CD4-positive, alpha-beta T cell treated with Interleukin-6 for 4 hours (primary cell): ENCODE results near the gene C19orf18.
"Not testable (repeated sequence)": the region's sequence is repeated elsewhere in the genome, so short reads cannot be mapped to it uniquely, and the experiment has no call there.

Source experiments
- DNase-seq: peaks from one replicate; pipeline ENCODE4 v3.0.0-alpha.2; 2020; ENCODE audit warnings: mixed read lengths

The C19orf18 gene

GRCh38 chr19:57974434-57974833 lies at the start of gene C19orf18:
Gene C19orf18, minus strand, starts transcription at chr19:57974534. Its CDS starts 102 bp downstream, at chr19:57974432.
- DNase-seq = no peak

DNA sequence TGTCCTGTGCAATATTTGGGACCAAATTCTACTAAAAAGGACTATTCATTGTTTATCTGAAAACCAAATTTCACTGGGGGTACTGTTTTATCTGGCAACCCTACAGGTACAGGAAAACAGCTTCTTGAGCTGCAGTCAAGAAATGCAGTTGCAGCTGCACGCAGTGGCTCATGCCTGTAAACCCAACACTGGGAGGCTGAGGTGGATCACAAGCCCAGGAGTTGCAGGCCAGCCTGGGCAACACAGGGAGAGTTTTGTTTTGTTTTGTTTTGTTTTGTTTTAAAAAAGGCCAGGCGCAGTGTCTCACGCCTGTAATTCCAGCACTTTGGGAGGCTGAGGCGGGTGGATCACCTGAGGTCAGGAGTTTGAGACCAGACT lies 47.9 kb upstream of the C19orf18 start:
- DNase-seq = no peak

GRCh38 chr19:58021541-58022282 lies 47.4 kb upstream of the C19orf18 start:
- DNase-seq = peak; percentile 36

DNA sequence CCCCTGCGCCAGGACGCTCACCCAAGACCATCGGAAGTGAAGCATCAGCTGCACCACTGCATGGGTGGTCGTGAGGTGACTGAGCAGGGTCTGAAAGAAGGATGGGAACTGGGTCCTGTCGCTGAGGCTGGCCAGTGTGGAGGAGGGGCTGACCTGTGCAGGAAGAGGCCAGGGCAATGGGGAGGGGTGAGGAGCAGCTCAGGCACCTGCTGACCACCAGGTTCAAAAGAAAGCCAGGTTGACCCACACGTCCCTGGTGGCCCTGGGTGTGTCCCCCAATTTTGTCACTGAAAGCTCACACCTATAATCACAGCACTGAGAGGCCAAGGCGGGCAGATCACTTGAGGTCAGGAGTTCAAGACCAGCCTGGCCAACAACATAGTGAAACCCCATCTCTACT lies 45.8 kb upstream of the C19orf18 start:
- no peak for DNase-seq

DNA sequence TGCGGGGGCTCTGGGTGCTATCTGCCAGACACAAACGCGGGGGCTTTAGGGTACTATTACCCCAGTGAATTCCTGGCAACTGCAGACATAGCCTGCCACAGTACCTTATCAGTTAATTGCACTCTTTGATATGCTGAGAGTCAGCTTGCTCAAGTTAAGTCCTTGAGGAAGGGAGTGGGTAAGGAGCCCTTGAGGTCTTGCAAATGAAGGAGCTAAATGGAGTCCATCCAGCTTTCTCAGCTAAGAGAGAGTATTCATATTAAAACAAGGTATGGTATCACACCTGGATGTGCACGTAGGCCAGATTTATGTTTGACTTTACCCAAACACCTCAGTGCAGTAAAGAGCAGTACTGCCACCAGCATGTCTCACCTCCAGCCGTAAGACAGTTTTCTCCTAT lies 39.8 kb upstream of the C19orf18 start:
- DNase-seq = no peak

- no peak for DNase-seq
Observed at GRCh38 chr19:58010507-58010906, 36.2 kb upstream of the C19orf18 start.

DNA sequence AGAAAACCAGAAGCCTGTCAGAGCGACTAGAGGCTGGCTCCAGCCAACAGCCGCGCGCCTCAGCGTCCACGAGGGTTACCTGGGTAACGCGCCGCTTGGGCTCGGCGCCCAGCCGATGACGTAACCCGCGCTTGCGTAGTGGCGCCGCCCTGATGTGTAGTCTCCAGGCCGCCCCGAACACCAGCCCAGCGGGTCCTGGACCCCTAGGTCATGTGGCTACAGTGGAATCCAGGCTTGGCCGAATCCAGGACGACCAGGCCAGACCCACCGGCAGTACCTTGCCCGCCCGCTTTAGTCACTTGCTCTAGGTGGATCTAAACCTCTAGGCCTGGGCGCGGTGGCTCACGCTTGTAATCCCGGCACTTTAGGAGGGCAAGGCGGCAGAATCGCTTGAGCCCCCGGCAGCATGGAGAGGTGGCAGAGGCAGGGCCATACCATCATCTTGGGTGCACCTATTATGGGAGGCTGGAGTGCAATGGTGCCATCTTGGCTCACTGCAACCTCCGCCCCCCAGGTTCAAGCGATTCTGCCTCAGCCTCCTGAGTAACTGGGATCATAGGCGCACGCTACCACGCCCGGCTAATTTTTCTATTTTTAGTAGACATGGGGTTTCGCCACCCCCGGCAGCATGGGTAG lies 35.5 kb upstream of the C19orf18 start:
- DNase-seq = peak; percentile 29

DNA sequence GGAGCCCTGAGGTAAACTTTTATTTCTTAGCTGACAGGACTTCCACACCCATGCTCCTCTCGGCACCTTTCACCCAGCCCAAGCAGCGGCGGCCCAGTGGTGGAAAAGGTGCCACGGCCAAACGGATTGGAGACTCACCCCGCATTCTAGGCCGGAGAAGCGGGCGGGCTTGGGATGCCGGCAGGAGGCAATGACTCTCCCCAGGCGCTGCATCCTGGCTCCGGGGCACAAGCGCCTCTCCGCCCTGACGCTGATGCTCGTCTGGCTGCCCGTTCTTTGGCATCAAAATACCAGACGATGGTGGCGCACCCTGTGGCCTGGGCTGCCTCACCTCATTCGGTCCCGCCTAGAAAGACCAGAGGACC lies 34.9 kb upstream of the C19orf18 start:
- no peak for DNase-seq

DNA sequence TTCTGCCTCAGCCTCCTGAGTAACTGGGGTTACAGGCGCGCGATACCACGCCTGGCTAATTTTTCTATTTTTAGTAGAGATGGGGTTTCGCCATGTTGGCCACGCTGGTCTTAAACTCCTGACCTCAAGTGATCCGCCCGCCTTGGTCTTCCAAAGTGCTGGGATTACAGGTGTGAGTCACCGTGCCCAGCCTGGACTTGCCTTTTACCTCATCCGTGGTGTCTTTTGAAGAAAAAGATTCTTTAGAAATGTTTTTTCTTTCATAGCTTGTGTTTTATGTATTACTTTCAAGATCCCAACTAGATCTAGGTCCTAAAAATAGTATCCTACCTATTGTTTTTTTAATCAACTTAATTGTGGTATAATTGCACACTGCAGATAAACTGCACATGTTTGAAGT lies 34.5 kb upstream of the C19orf18 start:
- DNase-seq = not testable (repeated sequence)

GRCh38 chr19:58007285-58007684 lies 33.0 kb upstream of the C19orf18 start:
- DNase-seq = no peak

DNA sequence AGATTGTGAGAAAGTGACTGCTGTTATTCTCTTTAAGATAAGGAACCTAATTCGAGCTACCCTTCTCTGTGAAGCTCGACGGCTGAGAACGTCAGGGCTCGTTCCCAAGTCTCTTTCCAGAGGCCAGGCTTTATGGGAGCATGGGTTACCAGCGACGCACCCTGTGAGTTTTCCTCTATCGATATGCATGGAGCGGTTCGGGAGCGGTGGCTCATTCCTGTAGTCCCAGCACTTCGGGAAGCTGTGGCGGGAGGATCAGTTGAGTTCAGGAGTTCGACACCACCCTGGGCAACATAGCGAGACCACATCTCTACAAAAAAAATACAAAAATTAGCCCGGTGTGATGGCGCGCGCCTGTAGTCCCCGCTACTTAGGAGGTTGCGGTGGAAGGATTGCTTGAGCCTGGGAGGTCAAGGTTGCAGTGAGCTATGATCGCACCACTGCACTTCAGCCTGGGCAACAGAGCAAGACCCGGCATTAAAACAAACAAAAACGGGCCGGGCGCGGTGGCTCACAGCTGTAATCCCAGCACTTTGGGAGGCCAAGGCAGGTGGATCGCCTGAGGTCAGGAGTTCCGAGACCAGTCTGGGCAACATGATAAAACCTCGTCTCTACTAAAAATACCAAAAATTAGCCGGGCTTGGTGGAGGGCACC lies 29.0 kb upstream of the C19orf18 start:
- no peak for DNase-seq

GRCh38 chr19:58002384-58003173 lies 28.2 kb upstream of the C19orf18 start, which contains the start of gene ZNF606:
Gene ZNF606, minus strand, starts transcription at chr19:58002820. Its CDS starts 1,501 bp downstream, at chr19:58001319.
- DNase-seq = peak; percentile 88

GRCh38 chr19:58001895-58002369 lies 27.6 kb upstream of the C19orf18 start:
- no peak for DNase-seq

GRCh38 chr19:58000677-58001076 lies 26.3 kb upstream of the C19orf18 start:
- DNase-seq = no peak

DNA sequence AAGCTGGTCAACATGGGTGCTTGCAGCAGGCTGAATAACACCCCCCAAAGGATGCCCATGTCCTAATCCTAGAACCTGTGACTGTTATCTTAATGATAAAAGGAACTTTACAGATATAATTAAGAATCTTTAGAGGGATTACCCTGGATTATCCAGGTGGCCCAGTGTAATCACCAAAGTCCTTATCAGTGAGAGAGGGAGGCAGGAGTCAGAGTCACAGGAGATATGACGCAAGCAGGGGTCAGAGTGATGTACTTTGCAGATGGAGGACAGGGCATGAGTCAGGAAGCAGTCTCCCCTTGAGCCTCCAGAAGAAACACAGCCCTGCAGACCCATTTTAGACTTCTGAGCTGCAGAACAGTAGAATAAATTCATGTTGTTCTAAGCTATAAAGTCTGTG lies 18.5 kb upstream of the C19orf18 start:
- DNase-seq = no peak

DNA sequence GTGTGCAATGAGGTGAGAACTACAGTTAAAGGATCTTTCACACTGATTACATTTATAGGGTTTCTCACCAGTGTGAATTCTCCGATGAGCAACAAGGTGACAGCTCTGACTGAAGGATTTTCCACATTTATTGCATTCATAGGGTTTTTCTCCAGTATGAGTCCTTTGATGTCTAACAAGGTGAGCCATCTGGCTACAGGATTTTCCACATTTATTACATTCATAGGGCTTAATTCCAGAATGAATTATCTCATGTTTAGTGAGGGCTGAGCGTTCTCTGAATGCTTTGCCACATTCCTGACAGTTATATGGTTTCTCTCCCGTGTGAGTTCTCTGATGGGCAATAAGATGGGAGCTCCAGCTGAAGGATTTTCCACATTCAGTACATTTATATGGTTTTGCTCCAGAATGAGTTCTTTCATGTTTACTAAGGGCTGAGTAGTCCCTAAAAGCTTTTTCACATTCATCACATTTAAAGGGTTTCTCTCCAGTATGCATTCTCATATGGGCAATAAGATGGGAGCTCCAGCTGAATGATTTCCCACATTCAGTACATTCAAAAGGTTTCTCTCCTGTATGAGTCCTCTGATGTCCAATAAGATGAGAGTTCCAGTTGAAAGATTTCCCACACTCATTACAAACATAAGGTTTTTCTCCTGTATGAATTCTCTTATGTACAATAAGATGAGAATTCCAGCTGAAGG lies 4.4 kb upstream of the C19orf18 start:
- no peak for DNase-seq

GRCh38 chr19:57964761-57965160 lies 9.6 kb downstream of the C19orf18 start:
- no peak for DNase-seq

DNA sequence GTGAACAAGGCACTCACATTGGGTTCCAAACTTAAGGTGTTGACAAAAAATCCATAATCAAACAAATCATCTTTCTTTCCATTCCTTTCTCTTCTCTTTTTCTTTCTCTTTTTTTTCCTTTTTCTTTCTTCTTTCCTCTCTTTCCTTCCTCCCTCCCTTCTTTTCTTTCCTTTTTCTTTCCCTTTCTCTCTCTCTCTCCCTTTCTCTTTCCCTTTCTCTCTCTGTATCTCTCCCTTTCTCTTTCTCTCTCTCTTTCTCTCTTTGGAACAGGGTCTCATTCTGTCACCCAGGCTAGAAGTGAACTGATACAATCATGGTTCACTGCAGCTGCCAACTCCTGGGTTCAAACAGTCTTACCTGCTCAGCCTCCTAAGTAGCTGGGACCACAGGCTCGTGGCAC lies 12.5 kb downstream of the C19orf18 start:
- DNase-seq = no peak

- DNase-seq = no peak
Observed at GRCh38 chr19:57954996-57955395, 19.3 kb downstream of the C19orf18 start.

GRCh38 chr19:57949702-57950101 lies 24.6 kb downstream of the C19orf18 start:
- DNase-seq = no peak

- no peak for DNase-seq
Observed at GRCh38 chr19:57949296-57949695, 25.0 kb downstream of the C19orf18 start.

GRCh38 chr19:57947419-57948134 lies 26.8 kb downstream of the C19orf18 start, which contains the start of gene ZNF256:
Gene ZNF256, minus strand, starts transcription at chr19:57947706. Its CDS starts 232 bp downstream, at chr19:57947474.
- DNase-seq = peak; percentile 90
